Mucosa of stomach (tissue), 1 donor: ENCODE results near the gene SASS6.

Experiments
- H3K27me3 ChIP-seq: one replicate; pipeline ENCODE4 v1.7.0; 2013; ENCODE audit warnings: mild to moderate bottlenecking, low read length; ENCODE audit not compliant: control insufficient read depth, insufficient read depth
- H3K36me3 ChIP-seq: one replicate; pipeline ENCODE4 v1.7.0; 2013; ENCODE audit warnings: low read length; ENCODE audit not compliant: control insufficient read depth, insufficient read depth
- H3K4me1 ChIP-seq: one replicate; pipeline ENCODE4 v1.7.0; 2013; ENCODE audit warnings: mild to moderate bottlenecking, low read length; ENCODE audit not compliant: control insufficient read depth, insufficient read depth
- H3K4me3 ChIP-seq: one replicate; pipeline ENCODE4 v1.7.0; 2013; ENCODE audit warnings: low read length
- H3K9ac ChIP-seq: one replicate; pipeline ENCODE4 v1.7.0; 2013; ENCODE audit warnings: mild to moderate bottlenecking, low read length, moderate library complexity
- H3K9me3 ChIP-seq: one replicate; pipeline ENCODE4 v1.7.0; 2013; ENCODE audit warnings: mild to moderate bottlenecking, low read length, moderate library complexity; ENCODE audit not compliant: control insufficient read depth
- donor health status: Pancreatic carcinoma.

The SASS6 gene

DNA sequence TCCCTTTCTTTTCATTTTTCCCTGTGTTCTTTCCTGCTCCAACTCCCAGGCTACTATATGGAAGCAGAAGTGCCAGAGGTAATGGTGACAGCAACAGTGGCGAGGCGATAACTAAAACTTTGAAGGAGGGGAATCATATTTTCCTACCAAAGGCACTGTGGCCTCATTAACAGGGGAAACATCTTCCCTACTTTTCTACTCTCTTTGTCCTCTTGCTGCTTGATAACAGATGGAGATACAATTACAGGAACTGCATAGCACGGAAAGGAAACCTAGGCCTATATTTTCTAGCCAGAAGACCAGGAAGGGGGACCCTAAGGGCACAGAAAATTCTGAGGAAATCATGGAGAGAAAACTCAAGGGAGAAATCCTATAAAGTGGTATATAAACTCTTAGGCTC is 42.3 kb downstream of the SASS6 start:
- no peaks in the 10 kb centered on the region for H3K27me3 ChIP-seq
- H3K9me3 ChIP-seq = no peaks in the 10 kb centered on the region
- H3K4me1 ChIP-seq = no peaks in the 10 kb centered on the region
- no peak overlapping the region for H3K9ac ChIP-seq
- no peaks in the 10 kb centered on the region for H3K36me3 ChIP-seq
- H3K4me3 ChIP-seq = no peak overlapping the region

DNA sequence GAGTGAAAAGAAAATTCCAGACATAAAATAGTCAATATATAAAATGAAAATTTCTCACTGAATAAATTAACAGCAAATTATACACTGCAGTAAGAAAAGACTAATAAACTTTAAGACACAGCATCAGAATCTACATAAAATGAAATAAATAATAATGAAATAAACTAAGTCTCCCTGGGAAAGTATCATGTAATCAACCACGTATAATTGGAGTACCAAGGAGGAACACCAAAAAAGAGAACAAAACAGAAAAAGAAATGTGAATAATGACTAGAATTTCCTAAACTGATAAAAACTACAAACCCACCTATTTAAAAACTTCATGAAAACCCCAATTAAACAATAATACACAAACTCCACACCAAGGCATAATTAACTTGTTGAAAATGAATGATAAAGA is 43.6 kb downstream of the SASS6 start:
- H3K9me3 ChIP-seq = no peaks in the 10 kb centered on the region
- H3K27me3 ChIP-seq = no peaks in the 10 kb centered on the region
- H3K36me3 ChIP-seq = no peaks in the 10 kb centered on the region
- no peak overlapping the region for H3K4me3 ChIP-seq
- no peaks in the 10 kb centered on the region for H3K4me1 ChIP-seq
- H3K9ac ChIP-seq = no peak overlapping the region

- Histone ChIP-seq H3K27me3 (no peaks in the 10 kb centered on the region), H3K4me3 (no peak overlapping the region), H3K4me1 (no peaks in the 10 kb centered on the region), H3K9me3 (no peaks in the 10 kb centered on the region), H3K36me3 (no peaks in the 10 kb centered on the region), H3K9ac (no peak overlapping the region)
These were observed 45.3 kb downstream of the SASS6 start for GRCh38 chr1:100087396-100087795.

DNA sequence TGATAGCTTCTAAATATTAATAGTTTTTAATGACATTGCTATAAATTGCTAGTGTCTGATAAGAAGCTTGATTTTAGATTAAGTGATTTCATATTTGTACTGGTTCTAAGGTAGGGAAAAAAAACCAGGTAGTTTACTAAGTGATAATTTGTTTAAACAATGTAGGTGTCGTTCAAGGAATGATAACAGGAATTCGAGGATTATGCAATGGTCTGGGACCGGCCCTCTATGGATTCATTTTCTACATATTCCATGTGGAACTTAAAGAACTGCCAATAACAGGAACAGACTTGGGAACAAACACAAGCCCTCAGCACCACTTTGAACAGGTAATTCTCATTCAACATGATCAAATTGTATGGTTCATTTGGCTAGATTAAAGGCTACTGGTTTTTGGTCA is 52.4 kb downstream of the SASS6 start:
- Histone ChIP-seq H3K4me1 (peaks cover 14% of the 10 kb centered on the region), H3K9me3 (no peaks in the 10 kb centered on the region), H3K27me3 (no peaks in the 10 kb centered on the region), H3K9ac (no peak overlapping the region), H3K4me3 (no peak overlapping the region), H3K36me3 (no peaks in the 10 kb centered on the region)

DNA sequence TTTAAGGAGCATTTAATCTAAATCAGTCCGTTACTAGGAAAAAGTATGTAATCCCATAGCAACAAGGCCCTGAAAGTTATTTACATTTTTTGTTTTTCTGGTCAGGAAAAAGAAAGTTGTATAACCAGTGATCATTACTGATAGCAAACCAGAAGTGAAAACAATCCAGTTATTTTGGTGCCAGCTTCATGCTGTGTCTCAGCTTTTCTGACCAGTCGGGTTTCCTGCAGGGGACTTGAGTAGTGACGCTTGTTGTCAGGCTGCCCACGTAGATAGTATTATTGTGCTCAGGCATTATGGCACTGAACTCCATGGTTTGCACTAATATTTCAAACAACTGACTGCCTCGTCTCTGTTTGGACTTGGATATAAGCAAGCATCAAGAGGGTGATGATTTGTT is 55.2 kb downstream of the SASS6 start:
- Histone ChIP-seq H3K9me3 (no peaks in the 10 kb centered on the region), H3K9ac (no peak overlapping the region), H3K4me1 (peaks cover 14% of the 10 kb centered on the region), H3K27me3 (no peaks in the 10 kb centered on the region), H3K4me3 (no peak overlapping the region), H3K36me3 (no peaks in the 10 kb centered on the region)

- Histone ChIP-seq H3K4me1 (peaks cover 14% of the 10 kb centered on the region), H3K27me3 (no peaks in the 10 kb centered on the region), H3K4me3 (no peak overlapping the region), H3K9me3 (no peaks in the 10 kb centered on the region), H3K36me3 (peaks cover 2% of the 10 kb centered on the region), H3K9ac (no peak overlapping the region)
These were observed 56.0 kb downstream of the SASS6 start for GRCh38 chr1:100076744-100077143.

- H3K9me3 ChIP-seq = no peaks in the 10 kb centered on the region
- no peak overlapping the region for H3K9ac ChIP-seq
- peaks cover 14% of the 10 kb centered on the region for H3K4me1 ChIP-seq
- H3K4me3 ChIP-seq = no peak overlapping the region
- H3K36me3 ChIP-seq = peaks cover 3% of the 10 kb centered on the region
- H3K27me3 ChIP-seq = no peaks in the 10 kb centered on the region
These were observed 56.4 kb downstream of the SASS6 start for GRCh38 chr1:100076319-100076718.

GRCh38 chr1:100075773-100076172 is 57.0 kb downstream of the SASS6 start:
- H3K36me3 ChIP-seq = peaks cover 3% of the 10 kb centered on the region
- peaks cover 14% of the 10 kb centered on the region for H3K4me1 ChIP-seq
- no peak overlapping the region for H3K9ac ChIP-seq

DNA sequence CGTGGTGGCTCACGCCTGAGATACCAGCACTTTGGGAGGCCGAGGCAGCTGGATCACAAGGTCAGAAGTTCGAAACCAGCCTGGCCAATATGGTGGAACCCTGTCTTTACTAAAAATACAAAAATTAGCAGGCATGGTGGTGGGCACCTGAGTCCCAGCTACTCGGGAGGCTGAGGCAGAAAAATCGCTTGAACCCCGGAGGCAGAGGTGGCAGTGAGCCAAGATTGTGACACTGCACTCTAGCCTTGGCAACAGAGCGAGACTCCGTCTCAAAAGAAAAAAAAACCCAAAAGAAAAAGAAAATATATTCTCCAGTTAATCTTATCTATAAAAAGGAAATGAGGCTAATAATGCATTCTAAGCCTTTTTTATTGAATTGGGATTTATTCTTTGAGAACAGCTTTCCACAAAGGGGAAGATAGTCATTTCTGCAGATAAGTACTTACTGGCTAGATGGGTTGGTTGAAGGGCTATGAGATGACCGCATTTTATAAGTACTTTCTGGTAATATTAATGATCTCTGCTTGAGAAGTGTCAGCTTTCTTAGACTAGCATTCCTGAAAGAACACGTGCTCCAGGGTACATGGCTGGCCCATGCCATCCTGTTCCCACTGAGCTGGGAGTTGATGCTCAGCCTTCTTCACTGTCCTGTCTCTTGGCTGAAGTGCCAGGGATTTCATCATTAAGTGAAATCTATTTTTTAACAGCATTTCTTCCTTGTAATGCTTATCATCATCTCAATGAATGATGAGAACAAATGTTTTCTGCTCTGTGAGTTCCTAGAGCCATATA is 57.9 kb downstream of the SASS6 start:
- H3K4me3 ChIP-seq = no peak overlapping the region
- no peaks in the 10 kb centered on the region for H3K27me3 ChIP-seq
- peaks cover 3% of the 10 kb centered on the region for H3K36me3 ChIP-seq
- H3K4me1 ChIP-seq = peaks cover 9% of the 10 kb centered on the region
- H3K9ac ChIP-seq = no peak overlapping the region
- H3K9me3 ChIP-seq = no peaks in the 10 kb centered on the region

More at GRCh38 chr1:100075773-100076172, 57.0 kb downstream of the SASS6 start:
- no peaks in the 10 kb centered on the region for H3K27me3 ChIP-seq
- no peaks in the 10 kb centered on the region for H3K9me3 ChIP-seq
- no peak overlapping the region for H3K4me3 ChIP-seq

DNA sequence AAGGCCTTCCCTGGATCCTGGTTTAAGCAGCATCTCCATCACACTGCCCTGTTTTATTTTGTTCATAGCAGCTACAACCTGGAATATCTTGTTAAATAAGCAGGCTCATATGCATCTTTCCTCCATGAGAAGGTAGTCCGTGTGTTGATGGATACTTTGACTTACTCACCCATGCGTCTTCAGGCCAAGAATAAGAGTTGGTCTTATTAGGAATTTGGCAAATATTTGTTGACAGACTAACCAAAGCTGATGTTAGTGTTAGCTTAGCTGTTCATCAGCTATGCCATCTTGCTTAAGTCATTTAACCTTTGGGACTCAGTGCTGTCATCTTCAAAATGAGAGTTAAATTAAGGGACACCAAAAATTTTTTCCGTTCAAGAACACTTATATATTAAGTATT is 59.2 kb downstream of the SASS6 start:
- H3K4me3 ChIP-seq = no peak overlapping the region
- no peaks in the 10 kb centered on the region for H3K9me3 ChIP-seq
- peaks cover 6% of the 10 kb centered on the region for H3K4me1 ChIP-seq
- H3K27me3 ChIP-seq = no peaks in the 10 kb centered on the region
- H3K9ac ChIP-seq = no peak overlapping the region
- H3K36me3 ChIP-seq = peaks cover 3% of the 10 kb centered on the region

GRCh38 chr1:100070201-100070939 is 62.4 kb downstream of the SASS6 start:
- Histone ChIP-seq H3K9me3 (no peaks in the 10 kb centered on the region), H3K4me3 (no peak overlapping the region), H3K4me1 (no peaks in the 10 kb centered on the region), H3K9ac (no peak overlapping the region), H3K36me3 (peaks cover 3% of the 10 kb centered on the region), H3K27me3 (no peaks in the 10 kb centered on the region)

DNA sequence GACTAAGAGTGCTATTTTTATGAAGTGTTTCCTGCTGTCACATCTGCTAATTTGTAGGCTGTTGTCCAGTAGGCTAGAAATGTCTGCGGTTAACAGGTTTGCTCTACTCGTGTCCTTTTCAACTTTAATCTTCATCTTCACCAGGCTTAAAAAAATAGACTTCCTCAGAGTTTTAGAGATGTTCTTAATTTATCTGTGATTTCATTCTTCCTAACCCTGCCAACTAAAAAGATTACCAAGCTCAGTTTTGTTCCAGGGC is 66.8 kb downstream of the SASS6 start:
- Histone ChIP-seq H3K36me3 (no peaks in the 10 kb centered on the region), H3K9ac (no peak overlapping the region), H3K4me3 (no peak overlapping the region), H3K27me3 (no peaks in the 10 kb centered on the region), H3K9me3 (no peaks in the 10 kb centered on the region), H3K4me1 (no peaks in the 10 kb centered on the region)
